Glutamatergic neuron (in vitro differentiated cells): Measurements from ENCODE around the gene OR52D1. TPM values are rescaled to one million over a fixed set of nuclear protein-coding genes. Genes with fewer than 3 reads are reported as not detected.

Source experiments
- DNase-seq: peaks from one replicate; pipeline ENCODE4 v3.0.0; 2022
- H3K27ac Mint-ChIP-seq: one replicate; pipeline ENCODE4 v1.8.0; 2020; ENCODE audit warnings: mild to moderate bottlenecking, mixed read lengths, inconsistent platforms; ENCODE audit not compliant: unreplicated experiment
- H3K27me3 Mint-ChIP-seq: one replicate; pipeline ENCODE4 v1.8.0; 2020; ENCODE audit warnings: mild to moderate bottlenecking, moderate library complexity, mixed read lengths, inconsistent platforms; ENCODE audit not compliant: unreplicated experiment
- H3K36me3 Mint-ChIP-seq: one replicate; pipeline ENCODE4 v1.8.0; 2020; ENCODE audit warnings: mild to moderate bottlenecking, mixed read lengths, inconsistent platforms; ENCODE audit not compliant: unreplicated experiment
- H3K4me1 Mint-ChIP-seq: one replicate; pipeline ENCODE4 v1.8.0; 2020; ENCODE audit warnings: mild to moderate bottlenecking, low read depth, mixed read lengths, inconsistent platforms; ENCODE audit not compliant: unreplicated experiment
- H3K4me3 Mint-ChIP-seq: one replicate; pipeline ENCODE4 v1.8.0; 2020; ENCODE audit warnings: mild to moderate bottlenecking, mixed read lengths, inconsistent platforms; ENCODE audit not compliant: unreplicated experiment
- H3K9me3 Mint-ChIP-seq: one replicate; pipeline ENCODE4 v1.8.0; 2020; ENCODE audit warnings: mild to moderate bottlenecking, moderate library complexity, mixed read lengths, inconsistent platforms; ENCODE audit not compliant: unreplicated experiment
- total RNA-seq: library from RNA; stranded (reverse); fragmentation: NEBNext Ultra II Directional; extraction: Animal tissue kit (Norgen Biotek cat#: 25700); gene quantifications from one replicate; pipeline ENCODE4 v1.2.1, GENCODE V29; 2021; ENCODE audit not compliant: unreplicated experiment
- TF ChIP-seq, protein P1 (sequence below): fragments of 200-600 bp; sonication (generic); IDR thresholded peaks from one replicate; pipeline ENCODE4 v1.5.0; 2021; ENCODE audit not compliant: partially characterized antibody, unreplicated experiment

Gene OR52D1
- total RNA-seq, 1 donor from 2014 or later, result not detected

DNA sequence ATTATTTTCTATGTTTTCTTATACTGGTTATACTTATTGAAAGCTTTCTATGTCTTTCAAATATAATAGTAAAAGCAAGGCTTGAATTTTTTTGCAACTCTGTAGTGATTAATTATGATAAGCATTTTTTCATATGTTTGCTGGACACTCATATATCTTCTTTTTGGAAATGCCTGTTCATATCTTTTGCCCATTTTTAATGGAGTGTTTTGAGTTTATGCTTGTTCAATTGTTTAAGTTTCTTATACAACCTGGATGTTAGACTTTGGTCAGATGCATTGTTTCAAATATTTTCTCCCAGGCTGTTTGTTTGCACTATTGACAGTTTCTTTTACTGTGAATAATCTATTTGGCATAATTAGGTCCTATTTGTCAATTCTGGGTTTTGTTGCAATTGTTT, 48.0 kb downstream of the OR52D1 start:
- no peaks in the 10 kb centered on the region for H3K9me3 Mint-ChIP-seq
- H3K4me1 Mint-ChIP-seq, result no peaks in the 10 kb centered on the region
- DNase-seq, result no peak
- H3K27me3 Mint-ChIP-seq, result no peaks in the 10 kb centered on the region
- TF ChIP-seq, protein P1, sequence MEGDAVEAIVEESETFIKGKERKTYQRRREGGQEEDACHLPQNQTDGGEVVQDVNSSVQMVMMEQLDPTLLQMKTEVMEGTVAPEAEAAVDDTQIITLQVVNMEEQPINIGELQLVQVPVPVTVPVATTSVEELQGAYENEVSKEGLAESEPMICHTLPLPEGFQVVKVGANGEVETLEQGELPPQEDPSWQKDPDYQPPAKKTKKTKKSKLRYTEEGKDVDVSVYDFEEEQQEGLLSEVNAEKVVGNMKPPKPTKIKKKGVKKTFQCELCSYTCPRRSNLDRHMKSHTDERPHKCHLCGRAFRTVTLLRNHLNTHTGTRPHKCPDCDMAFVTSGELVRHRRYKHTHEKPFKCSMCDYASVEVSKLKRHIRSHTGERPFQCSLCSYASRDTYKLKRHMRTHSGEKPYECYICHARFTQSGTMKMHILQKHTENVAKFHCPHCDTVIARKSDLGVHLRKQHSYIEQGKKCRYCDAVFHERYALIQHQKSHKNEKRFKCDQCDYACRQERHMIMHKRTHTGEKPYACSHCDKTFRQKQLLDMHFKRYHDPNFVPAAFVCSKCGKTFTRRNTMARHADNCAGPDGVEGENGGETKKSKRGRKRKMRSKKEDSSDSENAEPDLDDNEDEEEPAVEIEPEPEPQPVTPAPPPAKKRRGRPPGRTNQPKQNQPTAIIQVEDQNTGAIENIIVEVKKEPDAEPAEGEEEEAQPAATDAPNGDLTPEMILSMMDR, result no peak
- no peak overlapping the region for H3K27ac Mint-ChIP-seq
- H3K4me3 Mint-ChIP-seq, result no peak overlapping the region
- H3K36me3 Mint-ChIP-seq, result no peaks in the 10 kb centered on the region

Other genes with a start within 250 kb of the OR52D1 start
- gene HBG1, start 238.8 kb upstream of the OR52D1 start, total RNA-seq, result not detected
- not detected for gene HBG2, start 233.9 kb upstream of the OR52D1 start, total RNA-seq
- not detected for gene HBE1, start 218.7 kb upstream of the OR52D1 start, total RNA-seq
- gene OR51B4, start 186.7 kb upstream of the OR52D1 start, total RNA-seq, result not detected
- gene OR51B2, start 164.4 kb upstream of the OR52D1 start, total RNA-seq, result not detected
- gene OR51B5, start 145.2 kb upstream of the OR52D1 start, total RNA-seq, result not detected
- not detected for gene OR51B6, start 137.2 kb upstream of the OR52D1 start, total RNA-seq
- not detected for gene OR51M1, start 104.9 kb upstream of the OR52D1 start, total RNA-seq
- gene OR51Q1, start 66.6 kb upstream of the OR52D1 start, total RNA-seq, result not detected
- not detected for gene OR51I1, start 47.2 kb upstream of the OR52D1 start, total RNA-seq
- gene OR51I2, start 39.4 kb upstream of the OR52D1 start, total RNA-seq, result not detected
- gene UBQLN3, start 21.3 kb downstream of the OR52D1 start, total RNA-seq, result not detected
- not detected for gene UBQLNL, start 28.0 kb downstream of the OR52D1 start, total RNA-seq
- not detected for gene OR52H1, start 59.9 kb downstream of the OR52D1 start, total RNA-seq
- not detected for gene OR52B6, start 92.2 kb downstream of the OR52D1 start, total RNA-seq
- gene TRIM6, start 108.0 kb downstream of the OR52D1 start, total RNA-seq, result 0.64 TPM
- not detected for gene TRIM34, start 136.3 kb downstream of the OR52D1 start, total RNA-seq
- 2.6 TPM for gene TRIM5, start 196.4 kb downstream of the OR52D1 start, total RNA-seq
- gene TRIM22, start 201.1 kb downstream of the OR52D1 start, total RNA-seq, result 5.0 TPM
- gene OR56B1, start 247.8 kb downstream of the OR52D1 start, total RNA-seq, result not detected